ENCODE measurements around the gene CRIP1.
A peak's percentile ranks its signal among the peaks of the same experiment; 100 is the strongest.

Gene CRIP1

GRCh38 chr14:105469456-105470349 lies 17.0 kb upstream of the CRIP1 start:
- no peak for DNase-seq (ENCODE audit: low read depth in 2 of 2, low spot score in 1 of 2)

GRCh38 chr14:105470350-105471296 lies 16.1 kb upstream of the CRIP1 start:
- DNase-seq (ENCODE audit: low read depth in 2 of 2, low spot score in 1 of 2), result no peak

- no peak for DNase-seq (ENCODE audit: low read depth in 2 of 2, low spot score in 1 of 2)
These were observed 15.3 kb upstream of the CRIP1 start for GRCh38 chr14:105471297-105471821.

- DNase-seq (ENCODE audit: low read depth in 2 of 2, low spot score in 1 of 2), result no peak
These were observed 14.7 kb upstream of the CRIP1 start for GRCh38 chr14:105471823-105472485.

- DNase-seq (ENCODE audit: low read depth in 2 of 2, low spot score in 1 of 2), result no peak
These were observed 14.1 kb upstream of the CRIP1 start for GRCh38 chr14:105472486-105472991.

- DNase-seq (ENCODE audit: low read depth in 2 of 2, low spot score in 1 of 2), result no peak
These were observed 13.5 kb upstream of the CRIP1 start for GRCh38 chr14:105473033-105473676.

- DNase-seq (ENCODE audit: low read depth in 2 of 2, low spot score in 1 of 2), result peak in 1 of 2 donors; percentile 53
These were observed 12.8 kb upstream of the CRIP1 start for GRCh38 chr14:105473677-105474482.

GRCh38 chr14:105474483-105475268 lies 12.0 kb upstream of the CRIP1 start, which contains the start of gene CRIP2:
CRIP2 (plus strand) TSS chr14:105474821; CDS start chr14:105474863, 42 bp downstream.
- no peak for DNase-seq (ENCODE audit: low read depth in 2 of 2, low spot score in 1 of 2)

GRCh38 chr14:105475269-105476096 lies 11.2 kb upstream of the CRIP1 start:
- no peak for DNase-seq (ENCODE audit: low read depth in 2 of 2, low spot score in 1 of 2)

- no peak for DNase-seq (ENCODE audit: low read depth in 2 of 2, low spot score in 1 of 2)
These were observed 10.4 kb upstream of the CRIP1 start for GRCh38 chr14:105476097-105476830.

- DNase-seq (ENCODE audit: low read depth in 2 of 2, low spot score in 1 of 2), result no peak
These were observed 9.6 kb upstream of the CRIP1 start for GRCh38 chr14:105476831-105477659.

- DNase-seq (ENCODE audit: low read depth in 2 of 2, low spot score in 1 of 2), result peak in 1 of 2 donors; percentile 60
These were observed 8.9 kb upstream of the CRIP1 start for GRCh38 chr14:105477660-105478397.

GRCh38 chr14:105478398-105479251 lies 8.1 kb upstream of the CRIP1 start:
- no peak for DNase-seq (ENCODE audit: low read depth in 2 of 2, low spot score in 1 of 2)

- no peak for DNase-seq (ENCODE audit: low read depth in 2 of 2, low spot score in 1 of 2)
These were observed 7.1 kb upstream of the CRIP1 start for GRCh38 chr14:105479431-105480158.

Measured in stimulated activated CD8-positive, alpha-beta memory T cell treated with anti-CD3 and anti-CD28 coated beads, Interleukin-4, amount 100 ng/mL, for 1 hour (primary cell).